Right lobe of liver (tissue), 4 donors: Measurements from ENCODE around the gene MYO15B.

Source experiments
- POLR2A ChIP-seq: fragments of 450-650 bp; IDR thresholded peaks from one replicate; pipeline ENCODE4 v1.6.1; 2017; ENCODE audit warnings: antibody characterized with exemption, mild to moderate bottlenecking
- TF ChIP-seq, protein P1 (sequence below), 4 donors: fragments of 200-600 bp in 3 of 4; fragments of 450-650 bp in 1 of 4; IDR thresholded peaks; one replicate each; pipeline versions ENCODE4 v1.5.1 to v1.8.0; 2016 to 2022; ENCODE audit warnings: antibody characterized with exemption in 4 of 4, mild to moderate bottlenecking in 2 of 4
- donor health status: DM: no; HTN: no; CAD: no.
- donor health status: DM: no; HTN: no; CAD: no.
- donor health status: DM: no; HTN: yes; CAD: no.

- TF ChIP-seq, protein P1, sequence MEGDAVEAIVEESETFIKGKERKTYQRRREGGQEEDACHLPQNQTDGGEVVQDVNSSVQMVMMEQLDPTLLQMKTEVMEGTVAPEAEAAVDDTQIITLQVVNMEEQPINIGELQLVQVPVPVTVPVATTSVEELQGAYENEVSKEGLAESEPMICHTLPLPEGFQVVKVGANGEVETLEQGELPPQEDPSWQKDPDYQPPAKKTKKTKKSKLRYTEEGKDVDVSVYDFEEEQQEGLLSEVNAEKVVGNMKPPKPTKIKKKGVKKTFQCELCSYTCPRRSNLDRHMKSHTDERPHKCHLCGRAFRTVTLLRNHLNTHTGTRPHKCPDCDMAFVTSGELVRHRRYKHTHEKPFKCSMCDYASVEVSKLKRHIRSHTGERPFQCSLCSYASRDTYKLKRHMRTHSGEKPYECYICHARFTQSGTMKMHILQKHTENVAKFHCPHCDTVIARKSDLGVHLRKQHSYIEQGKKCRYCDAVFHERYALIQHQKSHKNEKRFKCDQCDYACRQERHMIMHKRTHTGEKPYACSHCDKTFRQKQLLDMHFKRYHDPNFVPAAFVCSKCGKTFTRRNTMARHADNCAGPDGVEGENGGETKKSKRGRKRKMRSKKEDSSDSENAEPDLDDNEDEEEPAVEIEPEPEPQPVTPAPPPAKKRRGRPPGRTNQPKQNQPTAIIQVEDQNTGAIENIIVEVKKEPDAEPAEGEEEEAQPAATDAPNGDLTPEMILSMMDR (IDR thresholded peaks at IDR 0.05), result no peak
- TF ChIP-seq POLR2A, result no peak
These were observed 44.8 kb downstream of the MYO15B start for GRCh38 chr17:75632428-75632827.
